ENCODE data around the gene DLGAP4. TPM values are rescaled to one million over a fixed set of nuclear protein-coding genes. Genes with fewer than 3 reads are reported as not detected.
A peak's percentile ranks its signal among the peaks of the same experiment; 100 is the strongest.

Gene DLGAP4
- total RNA-seq, 1 donor from 2014 or later = 20.6 TPM

- no peak for DNase-seq
These were observed 112.6 kb downstream of the DLGAP4 start for GRCh38 chr20:36418711-36419110.

GRCh38 chr20:36421641-36422040 is 115.5 kb downstream of the DLGAP4 start:
- DNase-seq = no peak

GRCh38 chr20:36424314-36424713 is 118.2 kb downstream of the DLGAP4 start:
- no peak for DNase-seq

- no peak for DNase-seq
These were observed 119.0 kb downstream of the DLGAP4 start for GRCh38 chr20:36425166-36425565.

- no peak for DNase-seq
These were observed 125.5 kb downstream of the DLGAP4 start for GRCh38 chr20:36431604-36432003.

GRCh38 chr20:36432096-36432495 is 126.0 kb downstream of the DLGAP4 start:
- DNase-seq = no peak

- DNase-seq = no peak
These were observed 128.2 kb downstream of the DLGAP4 start for GRCh38 chr20:36434383-36434782.

GRCh38 chr20:36435124-36435523 is 129.0 kb downstream of the DLGAP4 start:
- DNase-seq = no peak

GRCh38 chr20:36435592-36436541 is 129.7 kb downstream of the DLGAP4 start:
- peak; percentile 45 for DNase-seq

GRCh38 chr20:36439040-36439730 is 133.0 kb downstream of the DLGAP4 start:
- DNase-seq = peak; percentile 80

GRCh38 chr20:36439731-36440072 is 133.6 kb downstream of the DLGAP4 start:
- no peak for DNase-seq

GRCh38 chr20:36440370-36441026 is 134.4 kb downstream of the DLGAP4 start:
- DNase-seq = no peak

GRCh38 chr20:36441027-36441414 is 134.9 kb downstream of the DLGAP4 start:
- no peak for DNase-seq

- no peak for DNase-seq
These were observed 135.3 kb downstream of the DLGAP4 start for GRCh38 chr20:36441416-36441815.

- DNase-seq = no peak
These were observed 139.7 kb downstream of the DLGAP4 start for GRCh38 chr20:36445847-36446246.

- DNase-seq = no peak
These were observed 140.4 kb downstream of the DLGAP4 start for GRCh38 chr20:36446557-36446956.

- peak; percentile 34 for DNase-seq
These were observed 141.0 kb downstream of the DLGAP4 start for GRCh38 chr20:36447101-36447500.

GRCh38 chr20:36449663-36450062 is 143.5 kb downstream of the DLGAP4 start:
- DNase-seq = no peak

GRCh38 chr20:36454332-36454697 is 148.2 kb downstream of the DLGAP4 start:
- no peak for DNase-seq

GRCh38 chr20:36454698-36455427 is 148.7 kb downstream of the DLGAP4 start:
- DNase-seq = peak; percentile 50

GRCh38 chr20:36455972-36456625 is 150.0 kb downstream of the DLGAP4 start:
- no peak for DNase-seq
